ENCODE data around the gene SCN8A.

The SCN8A gene

DNA sequence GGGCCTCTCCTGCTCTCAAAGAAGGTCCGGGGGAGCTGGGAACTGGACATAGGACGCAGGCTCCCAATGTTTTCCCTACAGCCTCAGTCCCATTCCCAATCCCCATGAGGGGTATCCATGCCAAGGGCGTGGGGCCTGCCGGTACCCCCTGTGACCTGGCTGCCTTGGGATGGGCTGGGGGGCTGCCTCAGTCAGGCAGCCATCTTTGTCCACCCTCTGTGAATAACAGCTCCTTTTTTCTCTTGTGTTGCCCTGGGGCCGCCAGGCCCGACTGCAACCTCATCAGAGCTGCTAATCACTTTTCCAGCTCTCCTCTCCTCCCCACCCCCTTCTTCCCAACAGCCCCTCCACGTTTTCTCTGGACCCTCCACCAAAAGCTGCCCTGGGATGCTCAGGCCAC, 246.3 kb downstream of the SCN8A start:
- DNase-seq = no peak

DNA sequence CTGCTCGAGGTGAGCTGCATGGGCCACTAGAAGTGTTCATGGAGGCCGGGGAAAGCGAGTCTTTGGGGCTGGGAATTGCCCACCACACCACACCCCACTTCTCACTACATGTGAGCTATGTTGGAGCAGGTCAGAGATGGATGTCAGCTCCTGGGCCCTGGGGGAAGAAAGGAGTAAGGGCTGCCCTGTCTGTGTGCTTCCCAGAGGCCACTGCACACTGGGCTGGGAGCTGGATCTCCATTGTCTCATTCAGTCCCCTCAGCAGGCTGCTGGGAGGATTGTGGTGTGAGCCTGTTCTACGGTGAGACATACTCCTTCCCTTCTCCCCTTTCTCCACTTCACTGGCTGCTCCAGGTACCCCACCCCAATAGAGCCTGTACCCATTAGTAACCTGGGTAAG, 247.0 kb downstream of the SCN8A start:
- no peak for DNase-seq

DNA sequence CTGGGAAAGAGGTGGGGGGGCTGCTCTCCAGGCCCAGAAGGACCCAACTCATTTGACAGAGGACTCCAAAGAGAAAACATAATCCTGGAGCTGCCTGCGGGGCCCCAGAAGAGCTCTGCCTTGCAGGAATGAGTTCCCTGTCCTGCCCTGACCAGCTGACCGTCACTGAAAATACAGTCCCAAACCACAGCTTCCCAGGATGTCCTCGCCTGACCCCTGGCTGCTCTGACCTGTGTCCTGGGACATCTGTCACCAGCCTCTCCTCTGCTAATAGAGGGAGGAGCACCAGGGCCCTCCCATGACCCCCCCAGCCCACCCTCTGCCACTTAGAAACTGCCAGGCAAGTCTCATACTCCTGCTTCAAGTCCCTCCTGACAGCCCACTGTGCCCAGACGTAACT, 247.7 kb downstream of the SCN8A start:
- no peak for DNase-seq

DNA sequence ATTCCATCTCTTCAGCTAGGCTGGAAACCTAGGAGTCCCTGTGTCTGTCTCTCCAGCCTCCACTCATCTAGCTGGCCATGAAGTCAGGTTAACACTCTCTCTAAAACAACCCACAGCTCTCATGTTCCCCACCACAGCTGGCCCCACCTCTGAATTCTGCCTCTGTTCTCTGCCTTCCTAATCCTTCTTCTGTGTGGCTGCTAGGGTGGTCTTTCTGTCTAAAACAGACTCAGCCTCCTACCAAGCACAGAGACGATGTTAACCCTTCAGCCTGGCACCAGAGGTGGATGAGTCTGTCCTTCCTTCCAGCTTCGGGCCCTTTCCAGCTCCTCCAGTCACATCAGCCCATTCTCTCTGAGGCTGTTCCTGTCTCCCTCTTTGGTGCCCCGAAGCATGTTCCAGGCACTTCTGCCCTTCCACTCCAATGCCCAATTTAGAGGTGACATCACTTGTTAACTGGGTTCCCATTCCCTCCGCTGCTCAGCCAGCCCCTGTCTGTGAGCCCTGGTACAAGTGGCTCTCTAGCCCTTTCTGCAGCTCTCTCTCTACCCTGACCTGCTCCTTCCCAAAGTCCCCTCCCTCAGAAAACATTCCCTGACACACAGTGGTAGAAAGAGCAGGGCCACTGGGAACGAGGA, 248.4 kb downstream of the SCN8A start:
- DNase-seq = no peak

DNA sequence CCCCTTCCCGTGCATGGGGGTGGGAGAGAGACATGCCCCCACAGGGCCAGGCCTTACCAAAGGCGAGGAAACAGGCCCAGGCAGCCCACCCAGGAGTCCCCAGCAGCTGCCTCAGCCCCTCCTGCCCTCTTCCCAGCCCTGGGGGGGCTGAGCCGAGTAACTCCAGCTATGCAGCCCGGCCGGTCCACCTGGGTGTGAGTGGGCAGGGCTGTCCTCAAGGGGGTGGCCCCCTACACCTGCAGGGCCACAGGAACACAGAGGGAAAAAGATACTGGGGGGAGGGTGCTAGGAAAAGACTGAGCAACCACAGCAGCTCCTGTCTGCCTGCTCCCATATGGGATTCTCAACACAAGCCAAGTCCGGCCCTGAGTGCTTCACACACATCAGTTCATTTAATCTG, 249.9 kb downstream of the SCN8A start:
- no peak for DNase-seq

DNA sequence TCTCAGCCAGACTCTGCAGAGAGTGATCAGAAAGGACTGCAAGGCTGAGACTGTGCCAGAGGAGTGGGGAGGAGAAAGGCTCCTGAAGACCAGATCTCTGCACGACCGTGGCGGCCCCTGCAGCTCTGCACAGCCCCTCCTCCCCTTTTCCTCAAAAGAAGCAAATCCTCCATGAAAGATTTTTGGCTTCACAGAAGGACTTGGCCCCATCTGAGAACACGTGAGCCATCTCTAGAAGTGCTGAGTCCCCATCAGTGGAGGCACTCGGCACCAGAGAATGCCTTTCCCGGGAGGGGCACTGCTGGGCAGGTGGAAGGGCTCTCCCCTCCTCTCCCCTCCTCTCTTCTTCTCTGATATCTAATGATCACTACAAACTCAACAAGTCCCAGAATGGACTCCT, 250.7 kb downstream of the SCN8A start:
- no peak for DNase-seq

DNA sequence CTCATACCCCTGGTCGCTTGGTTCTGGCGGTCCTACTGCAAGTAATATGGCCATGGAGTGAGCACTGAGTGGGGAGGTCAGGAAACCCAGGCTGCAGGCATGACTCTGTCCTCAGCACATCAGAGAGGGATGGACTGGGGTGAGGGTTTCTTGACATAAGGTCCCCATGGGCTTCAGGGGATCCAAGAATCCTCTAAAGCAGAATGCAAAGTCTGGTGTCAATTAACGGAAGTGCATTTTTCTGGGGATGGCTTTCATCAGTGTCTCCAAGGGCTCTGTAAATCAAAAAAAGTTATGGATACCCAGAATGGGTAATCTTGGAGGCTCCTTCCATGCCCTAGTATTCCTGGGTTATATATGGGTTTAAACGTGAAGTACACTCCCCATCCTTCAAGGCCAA, 253.8 kb downstream of the SCN8A start:
- DNase-seq = no peak

DNA sequence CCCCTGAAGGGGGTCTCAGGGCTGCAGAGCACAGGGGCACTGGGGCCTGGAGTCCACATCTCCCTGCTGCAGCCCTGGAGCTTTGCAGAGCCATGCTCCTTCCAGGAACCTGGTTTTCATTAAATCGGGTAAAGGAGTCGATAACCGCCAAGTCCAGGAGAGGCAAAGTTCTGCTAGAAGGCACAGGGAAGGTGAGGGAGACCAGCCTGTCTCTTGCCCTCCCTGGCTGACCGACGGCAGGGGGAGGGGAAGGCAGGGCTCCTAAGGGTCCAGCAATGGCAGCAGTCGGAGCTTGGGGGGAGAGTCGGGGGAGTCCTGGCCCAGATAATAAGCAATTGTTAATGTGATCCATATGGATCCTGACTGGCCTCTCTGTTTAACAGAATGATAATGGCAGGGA, 254.4 kb downstream of the SCN8A start:
- DNase-seq = no peak

DNA sequence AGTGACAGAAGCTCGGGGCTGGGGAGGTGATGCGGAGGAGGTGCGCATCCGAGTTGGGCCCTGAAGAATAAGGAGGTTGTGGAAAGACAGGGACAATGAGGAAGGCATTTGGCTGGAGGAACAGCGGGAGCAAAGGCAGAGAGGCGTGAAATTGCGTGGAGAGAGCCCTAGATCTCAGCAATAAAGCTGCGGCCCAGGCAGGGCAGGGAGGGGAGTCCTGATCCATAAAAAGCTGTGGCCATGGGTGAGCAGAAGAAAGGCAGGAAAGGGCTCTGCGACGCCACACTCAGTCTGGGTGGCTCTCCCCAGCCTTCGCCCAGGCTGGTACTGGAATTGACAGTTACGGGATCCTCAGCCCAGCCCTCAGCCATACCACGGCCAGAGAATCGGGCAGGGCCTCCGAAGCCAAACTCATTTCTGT, 255.2 kb downstream of the SCN8A start:
- no peak for DNase-seq

DNA sequence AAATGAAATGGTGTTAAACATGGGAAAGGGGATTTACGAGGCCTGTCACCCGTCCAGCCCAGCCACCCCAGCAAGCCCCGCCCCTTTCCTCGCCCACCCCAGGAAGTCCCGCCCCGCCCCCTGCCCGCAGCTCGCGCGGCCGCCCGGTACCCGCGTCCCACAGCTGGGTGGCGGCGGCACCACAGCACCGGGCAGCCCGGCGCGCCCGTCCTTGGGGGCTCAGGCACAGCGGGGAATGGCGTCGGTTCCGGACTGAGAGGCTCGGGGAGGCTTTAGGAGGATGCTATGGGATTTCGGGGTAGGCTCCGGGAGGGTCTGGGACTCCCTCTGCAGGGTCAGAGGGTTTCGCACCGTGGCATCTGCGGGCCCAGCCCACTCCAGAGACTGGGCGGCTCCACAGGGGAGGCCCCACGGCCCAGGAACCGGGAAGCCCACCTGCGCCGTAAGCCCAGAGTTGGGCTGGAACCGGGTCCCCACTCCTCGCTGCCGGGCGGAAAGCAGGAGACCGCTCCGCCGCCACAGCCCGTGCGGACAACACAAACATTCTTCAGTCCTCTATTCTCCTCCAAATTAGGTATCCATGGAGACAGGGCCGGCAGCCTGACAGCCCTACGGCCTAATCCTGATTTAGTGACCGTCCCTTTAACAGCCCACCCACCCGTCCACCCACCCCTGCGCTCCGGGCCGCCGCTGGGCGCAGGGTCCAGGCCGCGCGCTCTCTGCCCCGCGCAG, 256.0 kb downstream of the SCN8A start:
- peak; percentile 56 to 69 for DNase-seq

DNA sequence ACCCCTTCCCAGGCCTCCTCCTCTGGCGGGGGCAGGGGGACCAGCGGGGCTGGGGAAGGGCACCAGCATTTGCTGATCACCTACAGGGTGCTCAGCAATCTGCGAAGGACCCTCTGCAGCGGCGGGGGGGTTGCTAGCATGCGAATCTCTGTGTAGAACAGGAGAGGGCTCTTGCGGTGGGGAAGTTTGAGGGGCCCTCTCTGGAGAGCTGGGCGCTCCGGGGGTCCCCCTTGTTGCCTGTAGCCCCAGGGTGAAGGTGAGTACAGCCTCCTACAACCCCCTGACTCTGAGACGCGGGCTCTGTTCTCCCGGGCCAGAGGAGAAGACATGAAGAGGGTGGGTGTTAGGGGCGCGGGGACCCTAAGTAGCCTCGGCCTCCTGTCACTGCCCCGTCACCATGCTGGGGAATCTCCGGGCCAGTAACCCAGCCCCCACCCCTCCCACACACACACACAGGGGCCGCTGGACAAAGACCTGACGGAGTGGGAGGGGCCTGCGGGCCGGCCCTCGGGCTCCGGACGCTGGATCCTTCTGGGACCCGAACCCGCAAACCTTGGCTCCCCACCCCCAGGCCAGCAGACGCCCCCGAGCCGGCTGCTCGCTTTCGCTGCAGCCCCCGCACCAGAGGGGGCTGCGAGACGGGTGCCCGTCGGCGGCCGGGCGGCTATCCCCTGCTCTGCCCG, 256.8 kb downstream of the SCN8A start:
- no peak for DNase-seq

DNA sequence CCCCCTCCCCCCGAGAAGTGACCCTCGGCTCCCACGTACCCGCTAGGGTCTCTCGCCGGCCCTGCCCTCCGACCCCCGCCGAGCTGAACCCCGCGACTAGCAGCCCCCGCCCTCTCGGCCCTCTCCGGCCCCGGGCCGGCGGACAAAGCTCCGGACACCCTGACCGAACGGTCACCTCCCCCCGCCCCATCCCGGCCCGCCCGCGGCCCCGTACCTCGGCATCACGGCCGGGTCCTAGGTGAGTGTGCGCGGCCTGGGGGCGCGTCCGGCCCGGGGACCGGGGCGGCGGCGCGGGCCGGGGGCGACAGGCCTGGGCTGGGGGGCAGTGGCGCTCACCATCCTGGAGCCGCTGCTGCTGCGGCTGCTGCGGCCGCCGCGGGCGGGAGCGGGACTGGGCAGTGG, 257.3 kb downstream of the SCN8A start, which contains the start of gene FIGNL2:
TSS of gene FIGNL2 (minus strand) at position 393 of the 402 bp plus-strand sequence. CDS start 26,305 bp downstream, outside the sequence.
- no peak for DNase-seq

DNA sequence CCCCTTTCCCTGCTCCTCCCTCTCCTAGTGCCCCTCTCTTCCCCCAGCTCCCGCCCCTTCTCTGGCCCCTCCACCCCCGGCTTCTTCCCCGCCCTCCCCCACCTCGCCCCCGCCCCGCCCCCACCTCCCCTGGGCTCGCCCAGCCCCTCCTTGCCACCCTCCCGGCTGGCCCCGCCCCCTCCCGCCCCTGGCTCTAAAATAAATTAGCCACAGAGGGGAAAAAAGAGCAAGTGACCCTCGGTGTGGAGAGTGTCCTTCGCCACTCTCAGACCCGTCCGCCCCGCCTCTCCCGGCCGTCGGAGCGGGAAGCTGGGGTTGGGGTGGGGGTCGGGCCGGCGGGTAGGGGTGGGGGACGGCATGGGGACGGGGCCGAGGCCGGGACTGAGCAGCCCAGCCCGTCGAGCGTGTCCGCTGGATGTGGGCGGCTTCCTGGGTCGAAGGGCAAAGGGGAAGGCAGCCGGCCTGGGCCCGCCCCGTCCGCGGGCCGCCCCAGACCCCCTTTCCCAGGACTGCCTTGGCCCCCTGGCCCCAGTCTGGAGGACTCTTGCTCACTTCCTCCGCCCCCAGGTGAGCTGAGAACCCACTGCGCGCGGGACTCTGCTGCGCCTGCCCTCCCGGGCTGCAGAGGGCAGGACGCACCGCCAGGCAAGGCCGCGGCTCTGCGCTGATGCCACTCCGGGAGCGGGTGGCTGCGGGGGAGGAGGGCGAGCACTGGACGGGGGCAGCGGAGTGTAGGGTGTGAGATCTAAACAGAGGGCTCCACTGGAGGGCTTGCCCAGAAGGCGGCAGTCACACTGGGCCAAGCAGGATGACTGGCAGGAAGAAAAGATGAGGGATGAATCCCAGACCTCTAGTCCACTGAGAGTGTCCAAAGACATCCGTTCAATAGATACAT, 258.1 kb downstream of the SCN8A start:
- DNase-seq = no peak

DNA sequence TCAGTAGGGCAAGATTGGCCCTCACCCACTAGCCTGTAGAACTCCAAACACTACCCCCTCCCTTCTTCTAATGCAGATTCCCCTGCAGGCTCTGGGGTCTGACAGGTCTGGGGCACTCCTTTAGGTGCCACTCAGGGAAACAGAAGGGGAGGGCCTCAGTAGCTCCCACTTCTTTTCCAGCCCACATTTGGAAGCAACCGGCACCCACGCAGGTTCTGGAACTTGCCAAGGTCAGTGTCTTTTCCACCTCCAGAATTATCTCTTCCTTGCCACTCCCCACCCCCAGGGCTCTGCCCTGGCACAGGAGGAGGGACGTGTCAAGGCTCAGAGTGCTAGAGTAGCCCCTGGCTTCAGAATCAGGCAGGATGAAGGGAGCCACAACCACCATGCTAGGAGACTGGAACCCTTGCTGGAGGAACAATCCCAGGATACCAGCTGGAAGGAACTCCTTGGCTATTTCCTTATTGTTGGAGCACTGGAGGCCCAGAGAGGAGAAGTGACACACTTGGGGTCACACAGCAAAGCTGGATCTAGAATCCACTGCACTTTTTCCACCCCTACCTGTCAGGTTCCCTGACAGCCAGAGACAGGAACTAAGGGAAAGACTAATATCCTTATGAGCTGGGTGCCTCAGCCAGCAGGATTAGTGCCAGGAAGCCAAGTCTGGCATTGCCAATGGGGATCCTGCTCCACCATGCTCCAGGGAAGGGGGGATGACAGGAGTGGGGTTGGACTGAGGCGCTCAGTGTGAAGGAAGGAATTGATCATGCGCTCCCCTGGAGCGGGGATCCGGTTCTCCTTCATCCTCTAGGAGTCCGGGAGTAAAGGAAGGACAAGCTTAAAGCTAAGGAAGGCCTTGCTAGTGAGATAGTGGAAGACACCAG, 259.3 kb downstream of the SCN8A start:
- DNase-seq = no peak

DNA sequence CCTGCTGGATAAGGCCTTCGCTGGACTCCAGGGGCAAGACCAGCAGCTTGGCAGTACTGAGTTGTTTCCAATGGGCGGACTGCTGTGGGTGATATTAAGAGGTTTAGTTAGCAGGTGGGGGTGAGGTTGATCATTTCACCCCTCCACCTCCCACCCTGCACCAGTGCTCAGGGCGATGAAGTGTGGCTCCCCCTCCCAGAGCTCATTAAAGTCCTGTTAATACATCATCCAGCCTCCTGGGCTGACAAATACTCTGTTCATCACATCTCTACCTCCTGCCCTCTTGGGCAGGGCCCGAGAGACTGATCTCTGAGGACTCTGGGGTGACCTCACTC, 259.9 kb downstream of the SCN8A start:
- DNase-seq = no peak

DNA sequence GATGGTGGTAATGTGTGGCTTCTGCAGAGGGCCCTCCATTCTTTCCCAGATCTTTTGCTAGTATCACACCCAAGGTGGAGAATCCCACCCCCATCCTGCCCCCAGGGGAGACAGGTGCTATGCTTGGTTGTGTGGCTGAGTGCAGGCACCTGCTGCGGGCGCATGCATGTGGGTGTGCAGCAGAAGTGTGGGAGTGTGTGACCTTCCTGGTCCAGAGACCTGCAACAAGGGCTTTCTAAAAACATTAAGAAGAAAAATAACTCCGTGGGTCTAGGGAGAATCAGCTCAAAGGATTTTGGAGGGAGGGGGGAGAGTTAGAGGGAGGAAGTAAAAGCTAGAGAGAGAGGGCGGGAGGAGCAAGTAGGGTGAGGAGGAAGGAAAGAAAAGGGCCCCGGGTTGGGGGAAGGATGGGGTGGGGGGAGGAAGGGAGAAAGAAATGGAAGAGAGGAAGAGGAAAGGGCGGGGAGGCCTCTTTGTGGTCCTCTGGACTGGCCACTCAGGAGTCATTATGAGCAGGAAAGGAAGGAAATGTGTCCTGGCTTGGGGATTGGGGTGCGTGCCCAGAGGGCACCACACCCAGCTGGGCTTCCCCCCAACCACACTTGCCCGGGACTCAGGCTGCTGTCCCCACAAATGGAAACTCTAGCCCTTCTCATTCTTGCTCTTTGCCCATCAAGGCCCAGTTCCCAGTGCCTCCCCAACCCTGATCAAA, 260.5 kb downstream of the SCN8A start:
- DNase-seq = no peak

DNA sequence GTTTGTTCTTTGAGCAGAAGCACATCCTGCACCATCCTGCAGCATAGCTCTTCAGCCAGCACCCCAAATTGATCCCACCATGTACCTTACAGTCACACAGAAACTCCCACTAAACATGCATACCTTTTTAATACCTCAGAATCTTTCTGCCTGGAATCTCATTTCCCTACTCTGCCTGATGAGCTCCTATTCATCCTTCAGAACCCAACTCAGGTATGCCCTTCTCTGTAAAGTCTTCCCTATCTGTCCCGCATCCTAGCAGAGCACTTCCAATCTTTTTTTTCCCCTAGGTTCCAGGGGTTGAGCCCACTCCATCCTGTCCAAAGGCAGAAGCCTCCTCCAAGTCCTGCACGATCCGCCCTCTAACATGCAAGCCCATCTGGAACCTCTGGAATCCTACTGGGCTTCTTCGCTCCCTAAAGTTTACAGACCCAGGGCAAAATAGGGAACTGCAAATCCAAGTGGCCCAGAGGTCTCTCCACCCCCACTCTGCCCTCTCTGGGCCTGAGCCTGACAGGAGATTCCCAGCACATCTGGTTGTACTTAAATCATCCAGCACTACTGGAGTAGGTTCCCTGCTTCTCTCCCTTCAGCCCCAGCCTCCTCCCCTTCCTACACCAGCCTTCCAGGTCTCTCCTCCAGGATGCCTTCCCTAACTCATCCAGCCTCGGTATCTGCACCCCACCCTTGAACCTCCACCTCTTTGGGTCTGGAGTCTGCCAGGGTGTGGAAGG, 261.5 kb downstream of the SCN8A start:
- DNase-seq = no peak

DNA sequence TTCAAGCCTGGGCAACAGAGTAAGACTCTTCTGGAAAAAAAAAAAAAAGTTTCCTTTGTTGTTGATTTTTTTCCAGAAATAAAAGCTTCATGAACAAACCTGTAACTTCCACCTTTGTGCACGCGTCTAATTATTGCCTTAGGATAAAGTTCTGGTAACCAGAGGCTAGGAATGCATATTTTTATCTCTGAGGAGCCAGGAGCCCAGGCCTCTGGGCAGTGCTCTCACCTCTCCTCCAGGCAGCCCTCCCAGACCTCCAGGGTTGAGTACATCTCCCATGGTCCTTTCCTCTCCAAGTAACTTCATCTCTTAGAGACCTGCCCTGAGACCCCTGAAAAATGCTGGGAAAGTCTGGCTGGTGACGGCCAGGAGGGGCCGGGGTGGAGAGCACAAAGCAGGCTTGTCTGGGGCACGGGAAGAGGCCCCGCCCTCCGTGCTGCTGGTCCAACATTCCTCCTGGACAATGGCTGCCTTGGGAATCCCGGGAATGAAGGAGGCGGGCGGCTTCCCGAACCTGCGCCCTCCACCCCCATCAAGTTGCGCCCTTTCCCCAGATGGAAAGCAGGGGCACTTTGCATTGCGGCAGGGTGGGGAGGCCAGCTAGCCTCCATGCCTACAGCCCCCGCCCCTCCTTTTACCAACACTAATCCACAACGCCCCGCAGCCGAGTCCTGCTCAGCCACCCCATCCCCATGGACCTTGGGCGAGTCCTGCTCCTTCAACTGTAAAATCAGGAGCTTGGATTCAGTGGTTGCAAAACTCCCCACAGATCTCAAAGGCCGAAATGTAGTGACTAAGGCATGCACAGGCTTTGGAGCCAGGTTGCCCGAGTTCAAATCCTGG, 264.8 kb downstream of the SCN8A start:
- DNase-seq = no peak

DNA sequence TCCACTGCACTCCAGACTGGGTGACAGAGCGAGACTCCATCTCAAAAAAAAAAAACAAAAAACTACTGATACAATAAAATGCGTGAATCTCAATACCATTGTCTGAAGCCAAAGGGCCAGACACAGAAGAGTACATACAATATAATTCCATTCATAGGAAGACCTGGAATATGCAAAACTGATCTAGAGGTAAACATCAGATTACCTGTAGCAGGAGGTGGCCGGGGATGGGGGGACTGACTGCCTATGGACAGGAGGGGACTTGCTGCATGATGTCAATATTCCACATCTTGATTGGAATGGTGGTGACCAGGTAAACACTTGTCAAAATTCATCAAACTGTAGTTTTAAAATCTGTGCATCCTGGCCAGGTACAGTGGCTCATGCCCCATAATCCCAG, 270.0 kb downstream of the SCN8A start:
- no peak for DNase-seq
